C1 segment of cervical spinal cord (tissue), 14 donors: Measurements from ENCODE around the gene SLC6A7.
A peak's percentile ranks its signal among the peaks of the same experiment; 100 is the strongest.
"Not testable (repeated sequence)": the region's sequence is repeated elsewhere in the genome, so short reads cannot be mapped to it uniquely, and the experiment has no call there.

Source experiments
- DNase-seq, 14 donors: peaks; one replicate each; lab custom pipeline; 2025; lab: John Stamatoyannopoulos, UW

The SLC6A7 gene

GRCh38 chr5:150217038-150217437 is 27.2 kb downstream of the SLC6A7 start:
- no peak for DNase-seq

DNA sequence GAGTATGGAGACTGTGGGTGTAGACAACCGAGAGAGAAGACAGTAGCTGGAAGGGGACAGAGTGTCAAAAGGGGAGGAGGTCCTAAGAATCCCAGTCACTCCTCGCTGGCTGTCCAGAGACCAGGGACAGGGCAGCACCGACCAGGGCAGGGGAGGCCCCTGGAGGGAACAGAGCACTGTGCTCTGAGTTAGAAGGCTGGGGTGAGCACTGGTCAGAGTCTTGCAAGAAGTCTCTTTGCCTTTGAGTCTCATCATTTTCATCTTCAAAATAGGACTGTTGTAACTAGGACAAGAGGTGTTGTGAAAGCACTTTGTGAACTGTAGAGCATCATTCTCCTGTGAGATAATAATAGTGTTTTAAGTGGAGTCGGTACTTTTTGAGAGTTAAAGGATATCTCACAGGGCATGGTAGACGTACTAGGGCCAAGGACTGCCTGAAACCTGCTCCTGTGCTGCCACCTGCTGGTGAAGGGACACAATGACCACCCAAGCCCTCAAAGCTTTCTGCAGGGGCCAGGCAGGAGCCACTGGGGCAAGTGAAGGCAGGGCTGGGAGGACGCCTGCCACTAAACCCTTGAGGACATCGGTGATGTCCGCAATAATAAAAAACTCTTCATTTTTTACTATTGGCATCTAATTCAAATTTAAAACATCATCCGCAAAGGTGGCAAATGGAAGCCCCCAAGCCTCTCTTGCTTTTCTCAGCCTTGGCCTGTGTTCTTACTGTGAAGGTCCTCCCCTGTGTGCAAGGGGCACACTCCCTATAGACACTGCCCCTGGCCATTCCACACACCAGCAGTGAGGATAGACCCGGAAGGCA is 28.2 kb downstream of the SLC6A7 start:
- DNase-seq: peak in 12 of 14 donors; percentile 21 to 82 (median 59)

DNA sequence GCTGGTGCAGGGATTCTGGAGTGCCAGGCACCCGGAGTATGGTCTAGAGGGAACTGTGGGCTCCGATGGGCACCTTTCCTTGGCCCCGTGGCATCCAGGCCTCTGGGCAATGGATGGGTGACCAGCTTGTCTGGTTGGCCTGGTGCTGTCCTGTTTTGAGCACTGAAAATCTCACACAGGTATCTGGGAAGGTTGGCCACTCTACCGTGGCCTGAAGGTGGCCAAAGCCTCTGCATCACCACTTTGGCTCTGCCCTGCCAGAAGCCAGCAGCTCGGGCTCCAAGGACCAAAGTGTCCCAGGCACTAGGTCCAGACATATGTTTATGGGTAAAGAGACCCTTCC is 28.8 kb downstream of the SLC6A7 start:
- DNase-seq: no peak

- no peak for DNase-seq
Observed at GRCh38 chr5:150219142-150219541, 29.3 kb downstream of the SLC6A7 start.

DNA sequence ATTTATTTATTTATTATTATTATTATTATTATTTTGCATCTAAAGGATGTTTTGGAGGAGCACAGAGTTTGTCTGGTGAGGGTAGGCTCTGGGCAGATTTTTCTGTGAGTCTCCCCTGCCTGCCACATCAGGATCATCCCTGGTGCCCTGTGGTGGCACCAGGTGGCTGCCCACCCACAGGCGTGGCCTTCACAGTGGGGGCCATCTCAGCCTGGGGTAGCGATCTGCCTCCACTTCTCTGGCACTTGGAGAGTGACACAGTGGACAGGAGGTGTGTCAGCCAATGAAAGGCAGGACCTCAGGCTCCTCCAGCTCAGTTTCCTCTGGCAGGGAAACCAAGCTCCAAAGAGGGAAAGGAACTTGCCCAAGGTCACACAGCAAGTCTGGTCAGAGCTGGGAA is 30.0 kb downstream of the SLC6A7 start:
- no peak for DNase-seq

- DNase-seq: no peak
Observed at GRCh38 chr5:150221471-150221870, 31.6 kb downstream of the SLC6A7 start.

DNA sequence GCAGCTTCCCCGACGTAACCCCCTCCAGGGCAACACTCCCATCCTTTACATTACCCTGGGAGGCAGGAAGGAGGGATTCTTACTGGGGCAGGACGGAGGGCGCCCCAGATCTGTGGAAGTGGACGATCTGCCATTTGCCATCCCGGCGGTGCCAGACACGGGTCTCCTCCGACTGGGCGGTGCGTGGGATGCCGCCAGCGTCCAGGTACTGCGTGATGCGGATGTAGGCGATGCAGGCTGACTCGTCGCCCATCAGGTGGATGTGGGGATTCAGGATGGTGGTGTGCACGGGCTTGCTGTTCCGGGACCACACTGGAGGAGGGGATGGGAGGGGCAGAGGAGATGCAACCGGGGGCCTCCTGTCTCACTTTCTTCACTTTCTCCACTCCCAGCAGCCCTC is 33.0 kb downstream of the SLC6A7 start:
- no peak for DNase-seq

- DNase-seq: no peak
Observed at GRCh38 chr5:150223474-150223873, 33.6 kb downstream of the SLC6A7 start.

DNA sequence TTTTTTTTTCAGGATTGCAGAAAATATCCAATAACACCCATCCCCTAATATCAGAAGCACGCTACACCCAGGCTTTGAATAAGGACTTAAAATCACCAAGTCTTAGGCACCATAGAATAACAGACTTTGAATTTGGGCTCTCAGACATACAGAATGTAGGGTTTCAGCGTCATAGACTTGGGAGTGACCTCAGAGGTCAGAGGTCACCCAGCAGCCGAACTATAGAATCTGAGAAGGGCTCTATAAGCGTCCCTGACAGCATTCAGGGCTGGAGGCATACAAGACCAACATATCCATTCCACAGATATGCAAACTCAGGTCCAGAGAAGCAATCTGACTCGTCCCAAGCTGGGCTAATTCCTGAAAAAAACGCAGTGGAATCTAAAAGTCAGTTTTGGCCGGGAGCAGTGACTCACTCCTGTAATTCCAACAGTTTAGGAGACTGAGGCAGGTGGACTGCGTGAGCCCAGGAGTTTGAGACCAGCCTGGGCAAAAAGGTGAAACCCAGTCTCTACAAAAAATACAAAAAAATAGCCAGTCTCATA is 34.7 kb downstream of the SLC6A7 start:
- DNase-seq: no peak

DNA sequence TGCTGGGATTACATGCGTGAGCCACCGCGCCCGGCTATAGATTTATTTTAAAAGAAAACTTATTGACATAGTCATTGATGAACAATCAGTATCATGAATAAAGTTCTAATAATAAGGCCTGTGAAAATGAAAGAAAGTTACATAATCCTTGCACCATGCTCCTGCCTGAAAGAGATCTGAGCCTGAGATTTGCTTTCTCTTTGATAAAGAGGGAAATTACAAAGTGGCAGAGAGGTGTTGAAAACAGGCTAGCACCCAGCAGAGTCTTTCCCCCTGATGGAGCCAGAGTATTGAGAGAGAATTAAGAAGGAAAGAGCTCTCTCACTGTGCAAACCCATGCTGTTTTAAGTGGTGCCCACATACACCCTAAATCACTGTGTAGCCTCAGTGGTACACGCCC is 37.2 kb downstream of the SLC6A7 start:
- no peak for DNase-seq

DNA sequence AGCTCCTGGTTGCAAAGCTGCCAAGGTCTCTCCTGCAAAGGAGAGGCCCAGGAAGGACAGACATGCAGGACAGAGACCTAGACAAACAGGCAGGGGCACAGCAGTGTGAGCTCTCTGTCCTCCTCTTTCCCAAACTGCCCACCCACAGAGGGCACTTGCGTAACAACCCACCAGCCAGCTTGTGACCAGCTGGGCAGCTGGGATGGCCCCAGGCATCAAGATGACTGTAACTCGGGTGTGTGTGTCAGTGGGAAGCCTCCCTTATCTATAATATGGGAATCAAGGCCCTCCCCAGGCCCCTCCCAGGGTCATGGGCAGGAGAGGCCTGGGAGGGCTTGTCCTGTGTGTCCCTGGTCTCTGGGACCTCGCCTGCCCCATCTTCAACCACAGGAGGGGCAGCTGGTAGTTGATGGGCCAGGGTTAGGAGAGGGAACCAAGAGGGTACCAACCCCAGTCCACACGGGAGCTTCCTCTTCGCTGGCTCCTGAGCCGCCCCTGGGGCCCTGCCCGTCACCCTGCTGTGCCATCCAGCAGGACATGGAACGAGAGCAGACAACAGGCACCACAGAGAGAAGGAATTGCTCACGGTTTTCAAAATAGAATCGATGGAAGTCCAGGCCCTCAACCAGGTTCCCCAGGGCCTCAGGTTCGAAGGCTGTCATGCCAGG is 37.9 kb downstream of the SLC6A7 start:
- DNase-seq: no peak

- no peak for DNase-seq
Observed at GRCh38 chr5:150229571-150229970, 39.7 kb downstream of the SLC6A7 start.

GRCh38 chr5:150230842-150231241 is 41.0 kb downstream of the SLC6A7 start:
- DNase-seq: no peak

GRCh38 chr5:150233706-150234105 is 43.8 kb downstream of the SLC6A7 start:
- not testable (repeated sequence) for DNase-seq

GRCh38 chr5:150234576-150235499 is 45.0 kb downstream of the SLC6A7 start:
- peak in 1 of 14 donors; percentile 8 for DNase-seq

GRCh38 chr5:150235500-150235854 is 45.6 kb downstream of the SLC6A7 start:
- DNase-seq: no peak

DNA sequence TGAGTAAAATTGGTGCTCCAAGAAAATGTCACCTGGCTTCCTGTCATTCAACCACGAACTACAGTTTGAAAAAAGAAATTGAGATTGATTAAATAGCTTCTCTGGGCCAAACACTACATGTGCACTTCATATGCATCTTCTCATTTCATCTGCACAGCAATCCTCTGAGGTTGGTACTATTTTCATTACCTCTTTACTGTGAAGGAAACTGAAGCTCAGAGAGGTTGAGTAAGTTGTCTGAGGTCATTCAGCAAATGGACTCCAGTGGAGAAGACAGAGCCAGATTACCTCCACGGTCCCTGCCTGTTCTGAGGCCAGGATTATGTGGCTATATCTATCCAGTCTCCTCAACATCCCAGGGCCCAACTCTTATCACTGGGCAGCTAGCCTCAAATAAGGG is 46.5 kb downstream of the SLC6A7 start:
- no peak for DNase-seq

- DNase-seq: no peak
Observed at GRCh38 chr5:150236981-150237754, 47.3 kb downstream of the SLC6A7 start.

DNA sequence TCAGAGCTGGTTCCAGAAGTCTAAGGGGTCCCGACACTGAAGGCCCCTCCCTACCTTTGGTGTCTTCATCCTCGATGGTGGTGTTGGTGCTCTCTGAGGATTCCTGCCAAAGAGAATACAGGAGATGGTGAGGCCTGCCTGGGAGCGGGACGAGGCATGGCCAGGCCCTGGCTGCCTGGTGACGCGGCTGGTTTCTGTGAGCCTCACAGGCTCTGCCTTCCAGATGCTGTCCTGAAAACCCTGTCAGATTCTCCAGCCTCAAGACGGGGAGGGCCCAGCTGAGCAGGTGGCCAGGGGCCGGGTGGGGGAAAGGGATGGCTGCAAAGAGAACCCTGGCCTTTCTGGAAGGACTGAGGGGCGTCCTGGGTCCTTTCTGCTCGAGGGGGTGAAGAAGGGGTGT is 48.8 kb downstream of the SLC6A7 start:
- DNase-seq: no peak

GRCh38 chr5:150239099-150239793 is 49.4 kb downstream of the SLC6A7 start:
- DNase-seq: no peak

- DNase-seq: no peak
Observed at GRCh38 chr5:150239794-150240122, 49.9 kb downstream of the SLC6A7 start.
